ENCODE results near the gene FLII.
"Not testable (repeated sequence)": the region's sequence is repeated elsewhere in the genome, so short reads cannot be mapped to it uniquely, and the experiment has no call there.

Gene FLII

GRCh38 chr17:18228176-18228682, 30.3 kb downstream of the FLII start:
- Mint-ChIP-seq H3K9me3 (no peaks in the 10 kb centered on the region), H3K4me3 (no peak overlapping the region), H3K27me3 (peaks cover 5% of the 10 kb centered on the region), H3K27ac (no peak overlapping the region), H3K4me1 (ENCODE audit: low read depth) (peaks cover 29% of the 10 kb centered on the region), H3K36me3 (ENCODE audit: low read depth) (peaks cover 7% of the 10 kb centered on the region)
- intact Hi-C loops (cut with micrococcal nuclease) = no loop called here

- Mint-ChIP-seq H3K27me3 (peaks cover 5% of the 10 kb centered on the region), H3K27ac (no peak overlapping the region), H3K4me3 (no peak overlapping the region), H3K4me1 (ENCODE audit: low read depth) (peaks cover 29% of the 10 kb centered on the region), H3K9me3 (no peaks in the 10 kb centered on the region), H3K36me3 (ENCODE audit: low read depth) (peaks cover 7% of the 10 kb centered on the region)
- intact Hi-C loops (cut with micrococcal nuclease) = no loop called here
Measured at GRCh38 chr17:18227635-18228034, 30.9 kb downstream of the FLII start.

- Mint-ChIP-seq H3K4me3 (peak overlapping the region; percentile 80), H3K9me3 (no peaks in the 10 kb centered on the region), H3K4me1 (ENCODE audit: low read depth) (peaks cover 29% of the 10 kb centered on the region), H3K27me3 (peaks cover 5% of the 10 kb centered on the region), H3K27ac (peak overlapping the region; percentile 75), H3K36me3 (ENCODE audit: low read depth) (peaks cover 7% of the 10 kb centered on the region)
- intact Hi-C loops (cut with micrococcal nuclease) = no loop called here
Measured at GRCh38 chr17:18226284-18226945, 32.1 kb downstream of the FLII start.

GRCh38 chr17:18225642-18226283, 32.8 kb downstream of the FLII start:
- Mint-ChIP-seq H3K9me3 (no peaks in the 10 kb centered on the region), H3K4me1 (ENCODE audit: low read depth) (peaks cover 35% of the 10 kb centered on the region), H3K27me3 (peaks cover 5% of the 10 kb centered on the region), H3K36me3 (ENCODE audit: low read depth) (peaks cover 7% of the 10 kb centered on the region), H3K27ac (peak overlapping the region; percentile 75), H3K4me3 (peak overlapping the region; percentile 80)
- intact Hi-C loops (cut with micrococcal nuclease) = no loop called here

- Mint-ChIP-seq H3K4me1 (ENCODE audit: low read depth) (peaks cover 37% of the 10 kb centered on the region), H3K36me3 (ENCODE audit: low read depth) (peaks cover 7% of the 10 kb centered on the region), H3K9me3 (no peaks in the 10 kb centered on the region), H3K27ac (peak within 1 kb of the TSS; percentile 75), H3K27me3 (peaks cover 5% of the 10 kb centered on the region), H3K4me3 (peak within 1 kb of the TSS; percentile 80)
- intact Hi-C loops (cut with micrococcal nuclease) = no loop called here
Measured at GRCh38 chr17:18225121-18225641, 33.4 kb downstream of the FLII start, which contains the start of gene LLGL1. Gene LLGL1 (plus strand): TSS chr17:18225635. CDS start chr17:18225683, 48 bp downstream.

- peak overlapping the region; percentile 45 for H3K27ac Mint-ChIP-seq
- peaks cover 7% of the 10 kb centered on the region for H3K36me3 Mint-ChIP-seq (ENCODE audit: low read depth)
- peaks cover 5% of the 10 kb centered on the region for H3K27me3 Mint-ChIP-seq
- H3K4me3 Mint-ChIP-seq = peak overlapping the region; percentile 67
- peaks cover 37% of the 10 kb centered on the region for H3K4me1 Mint-ChIP-seq (ENCODE audit: low read depth)
- no peaks in the 10 kb centered on the region for H3K9me3 Mint-ChIP-seq
- intact Hi-C loops (cut with micrococcal nuclease) = no loop called here
Measured at GRCh38 chr17:18224387-18225120, 34.0 kb downstream of the FLII start.

- peaks cover 5% of the 10 kb centered on the region for H3K27me3 Mint-ChIP-seq
- H3K27ac Mint-ChIP-seq = no peak overlapping the region
- no peak overlapping the region for H3K4me3 Mint-ChIP-seq
- H3K9me3 Mint-ChIP-seq = no peaks in the 10 kb centered on the region
- intact Hi-C loops (cut with micrococcal nuclease) = no loop called here
- H3K36me3 Mint-ChIP-seq (ENCODE audit: low read depth) = peaks cover 7% of the 10 kb centered on the region
- peaks cover 42% of the 10 kb centered on the region for H3K4me1 Mint-ChIP-seq (ENCODE audit: low read depth)
Measured at GRCh38 chr17:18224053-18224386, 34.5 kb downstream of the FLII start.

GRCh38 chr17:18218756-18219415, 39.7 kb downstream of the FLII start:
- peaks cover 16% of the 10 kb centered on the region for H3K4me1 Mint-ChIP-seq (ENCODE audit: low read depth)
- peaks cover 2% of the 10 kb centered on the region for H3K27me3 Mint-ChIP-seq
- peak overlapping the region; percentile 47 for H3K27ac Mint-ChIP-seq
- H3K4me3 Mint-ChIP-seq = no peak overlapping the region
- intact Hi-C loops (cut with micrococcal nuclease) = no loop called here
- no peaks in the 10 kb centered on the region for H3K9me3 Mint-ChIP-seq
- H3K36me3 Mint-ChIP-seq (ENCODE audit: low read depth) = no peaks in the 10 kb centered on the region

GRCh38 chr17:18217412-18218015, 41.0 kb downstream of the FLII start:
- no peaks in the 10 kb centered on the region for H3K9me3 Mint-ChIP-seq
- no peak overlapping the region for H3K4me3 Mint-ChIP-seq
- peaks cover 16% of the 10 kb centered on the region for H3K4me1 Mint-ChIP-seq (ENCODE audit: low read depth)
- peak overlapping the region; percentile 30 for H3K27ac Mint-ChIP-seq
- intact Hi-C loops (cut with micrococcal nuclease) = no loop called here
- no peaks in the 10 kb centered on the region for H3K36me3 Mint-ChIP-seq (ENCODE audit: low read depth)
- H3K27me3 Mint-ChIP-seq = peaks cover 2% of the 10 kb centered on the region

GRCh38 chr17:18216906-18217305, 41.6 kb downstream of the FLII start:
- intact Hi-C loops (cut with micrococcal nuclease); H3K9me3 Mint-ChIP-seq; H3K27ac Mint-ChIP-seq; H3K4me3 Mint-ChIP-seq; H3K27me3 Mint-ChIP-seq; H3K36me3 Mint-ChIP-seq (ENCODE audit: low read depth): not testable (repeated sequence)
- peaks cover 16% of the 10 kb centered on the region for H3K4me1 Mint-ChIP-seq (ENCODE audit: low read depth)

GRCh38 chr17:18213666-18214270, 44.8 kb downstream of the FLII start:
- Mint-ChIP-seq H3K27me3 (peaks cover 2% of the 10 kb centered on the region), H3K27ac (no peak overlapping the region), H3K36me3 (ENCODE audit: low read depth) (peaks cover 31% of the 10 kb centered on the region), H3K4me1 (ENCODE audit: low read depth) (peaks cover 1% of the 10 kb centered on the region), H3K4me3 (no peak overlapping the region), H3K9me3 (no peaks in the 10 kb centered on the region)
- intact Hi-C loops (cut with micrococcal nuclease) = no loop called here

- no peak overlapping the region for H3K27ac Mint-ChIP-seq
- intact Hi-C loops (cut with micrococcal nuclease) = no loop called here
- peaks cover 8% of the 10 kb centered on the region for H3K4me1 Mint-ChIP-seq (ENCODE audit: low read depth)
- H3K4me3 Mint-ChIP-seq = no peak overlapping the region
- H3K36me3 Mint-ChIP-seq (ENCODE audit: low read depth) = peaks cover 87% of the 10 kb centered on the region
- H3K9me3 Mint-ChIP-seq = no peaks in the 10 kb centered on the region
- no peaks in the 10 kb centered on the region for H3K27me3 Mint-ChIP-seq
Measured at GRCh38 chr17:18208092-18208491, 50.4 kb downstream of the FLII start.

GRCh38 chr17:18206962-18207361, 51.6 kb downstream of the FLII start:
- H3K4me1 Mint-ChIP-seq (ENCODE audit: low read depth) = peaks cover 8% of the 10 kb centered on the region

More at GRCh38 chr17:18206962-18207361, 51.6 kb downstream of the FLII start:
- Mint-ChIP-seq H3K4me3 (no peak overlapping the region), H3K9me3 (no peaks in the 10 kb centered on the region), H3K27me3 (no peaks in the 10 kb centered on the region), H3K27ac (peak overlapping the region; percentile 40), H3K36me3 (ENCODE audit: low read depth) (peaks cover 95% of the 10 kb centered on the region)
- intact Hi-C loops (cut with micrococcal nuclease) = no loop called here

Measured in dendritic cell treated with granulocyte-macrophage colony-stimulating factor and Interleukin-4, amounts not matched to agents 40 ng/mL and 50 ng/mL, for 4 days (primary cell).